Osteocyte (in vitro differentiated cells): Measurements from ENCODE around the gene OR6F1. TPM values are rescaled to one million over a fixed set of nuclear protein-coding genes. Genes with fewer than 3 reads are reported as not detected.
"Not testable (repeated sequence)": the region's sequence is repeated elsewhere in the genome, so short reads cannot be mapped to it uniquely, and the experiment has no call there.

ENCODE experiments used
- DNase-seq: peaks from one replicate; pipeline ENCODE4 v3.0.0; 2021; ENCODE audit warnings: mixed read lengths; ENCODE audit not compliant: unreplicated experiment; ENCODE audit errors: extremely low spot score
- H3K27ac Mint-ChIP-seq: one replicate; pipeline ENCODE4 v1.8.0; 2021; ENCODE audit warnings: mild to moderate bottlenecking, mixed read lengths; ENCODE audit not compliant: unreplicated experiment
- H3K27me3 Mint-ChIP-seq: one replicate; pipeline ENCODE4 v1.8.0; 2021; ENCODE audit warnings: mixed read lengths; ENCODE audit not compliant: unreplicated experiment
- H3K36me3 Mint-ChIP-seq: one replicate; pipeline ENCODE4 v1.8.0; 2021; ENCODE audit warnings: mixed read lengths; ENCODE audit not compliant: unreplicated experiment
- H3K4me1 Mint-ChIP-seq: one replicate; pipeline ENCODE4 v1.8.0; 2021; ENCODE audit warnings: mixed read lengths; ENCODE audit not compliant: unreplicated experiment
- H3K4me3 Mint-ChIP-seq: one replicate; pipeline ENCODE4 v1.8.0; 2021; ENCODE audit warnings: mild to moderate bottlenecking, moderate library complexity, mixed read lengths; ENCODE audit not compliant: unreplicated experiment
- H3K9me3 Mint-ChIP-seq: one replicate; pipeline ENCODE4 v1.8.0; 2021; ENCODE audit warnings: mixed read lengths; ENCODE audit not compliant: unreplicated experiment
- long read RNA-seq: library from polyadenylated mRNA; unstranded; transcript quantifications from one replicate; pipeline ENCODE4 v2.0.0, GENCODE V29; 2021
- total RNA-seq: library from RNA; stranded (reverse); gene quantifications from 2 replicates; pipeline ENCODE4 v1.2.1, GENCODE V29; 2021
- TF ChIP-seq, protein P1 (sequence below): fragments of 200-600 bp; sonication (generic); IDR thresholded peaks from 2 replicates; pipeline ENCODE4 v1.5.0; 2021; ENCODE audit warnings: antibody characterized with exemption, mild to moderate bottlenecking, moderate library complexity

Gene OR6F1
- not detected in 2 replicates for total RNA-seq
- long read RNA-seq: 0 reads

DNA sequence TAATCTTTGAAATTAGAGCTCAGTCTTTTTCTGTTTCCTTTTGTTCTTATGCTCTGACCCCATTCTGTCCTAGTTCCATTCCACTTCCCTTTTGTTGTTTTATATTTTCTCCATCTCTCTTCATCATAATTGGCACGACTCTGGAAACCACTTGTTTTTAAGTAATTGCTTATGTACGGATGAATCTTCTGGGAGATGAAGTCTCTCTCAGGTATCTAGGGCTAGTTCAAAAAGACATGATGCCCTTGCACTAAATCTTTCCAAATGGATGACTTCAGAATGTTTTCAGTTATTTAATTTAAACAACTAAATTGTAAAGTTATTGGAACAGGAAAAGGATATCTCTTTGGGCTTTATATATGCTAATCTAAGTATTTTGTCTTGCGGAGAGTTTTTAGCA, at the start of gene OR6F1:
TSS of gene OR6F1 (minus strand) at position 101 of the 400 bp plus-strand sequence. CDS start 3,891 bp downstream, outside the sequence.
- H3K36me3 Mint-ChIP-seq: no peaks in the 10 kb centered on the region
- no peak within 1 kb of the TSS for H3K27ac Mint-ChIP-seq
- H3K4me3 Mint-ChIP-seq: no peak within 1 kb of the TSS
- H3K27me3 Mint-ChIP-seq: no peaks in the 10 kb centered on the region
- DNase-seq: no peak
- H3K4me1 Mint-ChIP-seq: no peaks in the 10 kb centered on the region
- TF ChIP-seq, protein P1, sequence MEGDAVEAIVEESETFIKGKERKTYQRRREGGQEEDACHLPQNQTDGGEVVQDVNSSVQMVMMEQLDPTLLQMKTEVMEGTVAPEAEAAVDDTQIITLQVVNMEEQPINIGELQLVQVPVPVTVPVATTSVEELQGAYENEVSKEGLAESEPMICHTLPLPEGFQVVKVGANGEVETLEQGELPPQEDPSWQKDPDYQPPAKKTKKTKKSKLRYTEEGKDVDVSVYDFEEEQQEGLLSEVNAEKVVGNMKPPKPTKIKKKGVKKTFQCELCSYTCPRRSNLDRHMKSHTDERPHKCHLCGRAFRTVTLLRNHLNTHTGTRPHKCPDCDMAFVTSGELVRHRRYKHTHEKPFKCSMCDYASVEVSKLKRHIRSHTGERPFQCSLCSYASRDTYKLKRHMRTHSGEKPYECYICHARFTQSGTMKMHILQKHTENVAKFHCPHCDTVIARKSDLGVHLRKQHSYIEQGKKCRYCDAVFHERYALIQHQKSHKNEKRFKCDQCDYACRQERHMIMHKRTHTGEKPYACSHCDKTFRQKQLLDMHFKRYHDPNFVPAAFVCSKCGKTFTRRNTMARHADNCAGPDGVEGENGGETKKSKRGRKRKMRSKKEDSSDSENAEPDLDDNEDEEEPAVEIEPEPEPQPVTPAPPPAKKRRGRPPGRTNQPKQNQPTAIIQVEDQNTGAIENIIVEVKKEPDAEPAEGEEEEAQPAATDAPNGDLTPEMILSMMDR: no peak
- H3K9me3 Mint-ChIP-seq: peaks cover 9% of the 10 kb centered on the region

DNA sequence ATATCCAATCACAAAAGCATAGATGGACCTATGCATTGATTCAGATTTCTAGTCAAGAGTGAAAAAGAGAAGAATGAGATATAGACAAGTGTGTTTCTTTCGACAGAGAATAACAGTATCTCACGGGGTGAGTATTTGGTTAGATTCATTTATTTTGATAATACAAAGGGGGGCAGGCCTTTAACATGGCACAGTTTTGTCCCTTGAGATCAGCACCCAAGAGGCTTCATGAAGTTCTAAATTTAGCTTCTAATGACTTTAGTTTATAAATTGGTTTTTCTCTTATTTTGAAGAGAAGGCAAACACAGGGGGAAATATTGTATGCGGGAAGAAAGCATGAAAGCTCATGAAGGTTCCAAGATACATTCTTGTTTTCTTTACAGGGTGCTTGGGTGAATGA, 44.0 kb upstream of the OR6F1 start, which contains the start of gene OR1C1:
TSS of gene OR1C1 (minus strand) at position 101 of the 400 bp plus-strand sequence. CDS start 2,150 bp downstream, outside the sequence.
- Mint-ChIP-seq H3K27ac (no peak within 1 kb of the TSS), H3K27me3 (no peaks in the 10 kb centered on the region), H3K4me1 (no peaks in the 10 kb centered on the region), H3K36me3 (no peaks in the 10 kb centered on the region), H3K4me3 (no peak within 1 kb of the TSS), H3K9me3 (no peaks in the 10 kb centered on the region)
- TF ChIP-seq, protein P1: no peak
- DNase-seq: no peak

DNA sequence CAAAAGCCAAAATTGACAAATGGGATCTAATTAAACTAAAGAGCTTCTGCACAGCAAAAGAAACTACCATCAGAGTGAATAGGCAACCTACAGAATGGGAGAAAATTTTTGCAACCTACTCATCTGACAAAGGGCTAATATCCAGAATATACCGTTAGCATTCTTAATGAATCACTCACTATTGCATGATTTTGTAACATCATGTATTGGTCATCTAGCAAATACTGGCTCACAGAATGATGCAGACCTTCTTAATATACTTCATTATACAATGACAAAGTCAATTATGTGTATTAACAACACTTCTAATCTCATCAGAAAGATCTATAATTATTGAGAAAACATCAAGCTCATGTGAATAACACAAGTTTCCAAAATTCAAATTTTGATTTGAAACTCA, 37.9 kb upstream of the OR6F1 start:
- H3K27me3 Mint-ChIP-seq, H3K36me3 Mint-ChIP-seq, DNase-seq, H3K9me3 Mint-ChIP-seq, H3K27ac Mint-ChIP-seq, H3K4me1 Mint-ChIP-seq, H3K4me3 Mint-ChIP-seq: not testable (repeated sequence)

DNA sequence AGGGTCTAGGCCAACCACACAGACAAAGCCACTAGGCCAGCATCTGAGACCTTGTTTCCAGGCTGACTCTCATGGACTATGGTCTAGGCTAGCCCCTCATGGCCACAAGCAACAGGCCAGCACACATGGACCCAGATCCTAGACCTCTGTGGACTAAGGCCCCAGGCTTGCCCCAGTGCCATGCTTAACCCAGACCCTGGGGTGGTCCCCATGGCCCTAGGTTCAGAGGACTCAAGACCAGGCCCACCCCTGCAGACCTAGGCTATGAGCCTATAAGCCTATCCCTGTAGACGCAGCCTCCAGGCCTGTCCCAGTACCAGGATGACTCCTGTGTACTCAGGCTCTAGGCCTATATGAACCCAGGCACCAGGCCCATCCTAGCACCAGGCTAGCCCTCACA, 33.4 kb upstream of the OR6F1 start:
- no peaks in the 10 kb centered on the region for H3K36me3 Mint-ChIP-seq
- TF ChIP-seq, protein P1: no peak
- H3K4me3 Mint-ChIP-seq: no peak overlapping the region
- no peak overlapping the region for H3K27ac Mint-ChIP-seq
- DNase-seq: no peak
- peaks cover 5% of the 10 kb centered on the region for H3K4me1 Mint-ChIP-seq
- no peaks in the 10 kb centered on the region for H3K27me3 Mint-ChIP-seq
- H3K9me3 Mint-ChIP-seq: peaks cover 19% of the 10 kb centered on the region

DNA sequence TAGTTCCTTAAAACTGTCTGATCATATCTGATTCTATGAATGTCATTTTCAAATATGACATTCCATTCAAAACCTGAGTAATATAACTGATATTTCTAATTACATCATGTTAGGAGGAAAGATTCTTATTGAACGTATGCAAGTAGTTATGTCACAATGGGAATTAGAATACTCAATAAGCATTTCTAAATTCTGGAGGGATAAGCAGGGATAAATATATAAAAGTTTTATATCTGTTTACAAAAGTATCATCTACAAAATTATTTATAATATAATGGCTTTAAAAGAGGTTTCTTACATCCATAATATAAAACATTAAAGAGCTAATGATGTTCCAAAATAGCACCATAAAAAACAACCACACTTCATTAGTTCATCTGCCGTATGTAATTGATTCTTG, 31.6 kb upstream of the OR6F1 start, which contains the start of gene OR14A2:
TSS of gene OR14A2 (minus strand) at position 101 of the 400 bp plus-strand sequence.
- Mint-ChIP-seq H3K9me3 (peaks cover 34% of the 10 kb centered on the region), H3K27ac (peak within 1 kb of the TSS; percentile 63), H3K4me1 (peaks cover 5% of the 10 kb centered on the region), H3K27me3 (no peaks in the 10 kb centered on the region), H3K36me3 (no peaks in the 10 kb centered on the region), H3K4me3 (no peak within 1 kb of the TSS)
- no peak for DNase-seq
- TF ChIP-seq, protein P1: no peak

DNA sequence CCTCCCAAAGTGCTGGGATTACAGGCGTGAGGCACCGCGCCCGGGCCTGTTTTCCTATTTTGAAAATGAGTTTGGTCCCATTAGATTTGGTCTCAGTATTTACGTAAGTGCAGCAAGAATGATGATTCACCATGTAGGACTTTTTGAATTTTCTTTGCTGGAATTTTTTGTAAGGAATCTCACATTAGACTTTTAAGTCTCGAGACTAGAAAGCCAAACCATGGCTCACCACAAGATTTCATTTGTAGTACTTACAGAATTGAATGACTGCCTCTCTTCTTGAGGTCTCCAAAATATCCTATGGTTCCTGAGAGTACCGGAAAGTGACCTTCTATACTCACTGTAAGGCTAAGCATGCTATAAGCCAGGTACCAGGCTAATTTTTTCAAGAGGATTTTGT, 31.2 kb upstream of the OR6F1 start:
- H3K36me3 Mint-ChIP-seq: no peaks in the 10 kb centered on the region
- peak overlapping the region; percentile 63 for H3K27ac Mint-ChIP-seq
- H3K4me1 Mint-ChIP-seq: peaks cover 5% of the 10 kb centered on the region
- H3K9me3 Mint-ChIP-seq: peaks cover 35% of the 10 kb centered on the region
- H3K4me3 Mint-ChIP-seq: no peak overlapping the region
- DNase-seq: no peak
- TF ChIP-seq, protein P1: no peak
- no peaks in the 10 kb centered on the region for H3K27me3 Mint-ChIP-seq
